Upper lobe of left lung (tissue), 6 donors: ENCODE data around the gene DYDC1. TPM values are rescaled to one million over a fixed set of nuclear protein-coding genes. Genes with fewer than 3 reads are reported as not detected.

Experiments
- ATAC-seq, 2 donors: fragments of 200-7000 bp; cut with Tn5 transposase; one replicate each; pipeline ENCODE4 v1.9.1; 2022; ENCODE audit warnings: mild to moderate bottlenecking in 2 of 2, moderate library complexity in 2 of 2; ENCODE audit not compliant: low FRiP score in 2 of 2
- DNase-seq, 2 donors: peaks; one replicate each; pipeline ENCODE4 v3.0.0-alpha.2; 2019 to 2020
- H3K27ac ChIP-seq, 4 donors: fragments of 200-600 bp; sonication (generic); one replicate each; pipeline ENCODE4 v1.5.1; 2016 to 2019
- H3K27me3 ChIP-seq, 4 donors: fragments of 200-600 bp; sonication (generic); one replicate each; pipeline ENCODE4 v1.5.1; 2017 to 2019
- H3K36me3 ChIP-seq, 4 donors: fragments of 200-600 bp; sonication (generic); one replicate each; pipeline ENCODE4 v1.5.1; 2016 to 2019
- H3K4me1 ChIP-seq, 4 donors: fragments of 200-600 bp; sonication (generic); one replicate each; pipeline ENCODE4 v1.5.1; 2018 to 2019
- H3K4me3 ChIP-seq, 4 donors: fragments of 200-600 bp; sonication (generic); one replicate each; pipeline ENCODE4 v1.5.1; 2017 to 2019; ENCODE audit warnings: mild to moderate bottlenecking in 2 of 4, moderate library complexity in 1 of 4
- H3K9me3 ChIP-seq, 4 donors: fragments of 200-600 bp; sonication (generic); one replicate each; pipeline ENCODE4 v1.5.1; 2018 to 2019
- CTCF ChIP-seq, 6 experiments: fragments of 450-650 bp in 4 of 6; fragments of 200-600 bp in 2 of 6; sonication (generic) in 2 of 6; IDR thresholded peaks; one replicate each; pipeline ENCODE4 v1.5.1; 2016 to 2019; ENCODE audit warnings: antibody characterized with exemption in 6 of 6
- EP300 ChIP-seq, 4 donors: sonication (generic); formaldehyde crosslinking; IDR thresholded peaks; one replicate each; pipeline ENCODE4 v1.5.1; 2017; ENCODE audit warnings: antibody characterized with exemption in 4 of 4, control low read depth in 2 of 4
- POLR2A ChIP-seq, 4 donors: fragments of 450-650 bp; IDR thresholded peaks; one replicate each; pipeline ENCODE4 v1.5.1; 2016 to 2017; ENCODE audit warnings: antibody characterized with exemption in 4 of 4, mild to moderate bottlenecking in 2 of 4
- POLR2AphosphoS5 ChIP-seq, 2 donors: sonication (generic); formaldehyde crosslinking; IDR thresholded peaks; one replicate each; pipeline ENCODE4 v1.5.1; 2017; ENCODE audit warnings: antibody characterized with exemption in 2 of 2
- WGBS, 2 donors: methylation state at CpG; one replicate each; pipeline ENCODE4 v1.1.5; 2017 to 2018; 5-methylcytosine and 5-hydroxymethylcytosine counted together
- total RNA-seq, 6 donors: library from RNA; depleted of rRNA in 4 of 6; stranded (reverse); fragments of >200 nt in 4 of 6; gene quantifications; one replicate each; pipeline versions ENCODE4 v1.1.0 to v1.2.1, GENCODE V29; 2016 to 2021
- donor health status: DM: no; HTN: no; CAD: no; lungs with moderate emphysema.
- donor health status: DM: no; HTN: yes; CAD: no; lungs with severe emphysema.

Gene DYDC1
- total RNA-seq, 6 donors from 2014 or later = 0.71 to 8.7 TPM; not detected in 4

- no peak for TF ChIP-seq CTCF (IDR thresholded peaks at IDR 0.05)
- TF ChIP-seq POLR2A (IDR thresholded peaks at IDR 0.05) = no peak
- TF ChIP-seq EP300 (IDR thresholded peaks at IDR 0.05) = no peak
- TF ChIP-seq POLR2AphosphoS5 (IDR thresholded peaks at IDR 0.05) = no peak
- Histone ChIP-seq H3K4me3 (no peak overlapping the region), H3K9me3 (no peaks in the 10 kb centered on the region), H3K36me3 (no peaks in the 10 kb centered on the region), H3K27me3 (no peaks in the 10 kb centered on the region), H3K27ac (no peak overlapping the region), H3K4me1 (peaks cover 0 to 3% (median 1%) of the 10 kb centered on the region in 4 donors)
- no peak for DNase-seq
- WGBS, 2 donors = 84 to 90% methylated on average over 4 of the region's 4 CpGs
- ATAC-seq = no peak
Observed at GRCh38 chr10:80380185-80380584, 23.6 kb upstream of the DYDC1 start.

GRCh38 chr10:80379701-80380100 lies 23.1 kb upstream of the DYDC1 start:
- TF ChIP-seq POLR2A (IDR thresholded peaks at IDR 0.05) (no peak), CTCF (IDR thresholded peaks at IDR 0.05) (no peak), POLR2AphosphoS5 (IDR thresholded peaks at IDR 0.05) (no peak), EP300 (IDR thresholded peaks at IDR 0.05) (no peak)
- no peaks in the 10 kb centered on the region for H3K9me3 ChIP-seq
- peaks cover 0 to 3% (median 1%) of the 10 kb centered on the region in 4 donors for H3K4me1 ChIP-seq
- ATAC-seq = no peak
- no peaks in the 10 kb centered on the region for H3K27me3 ChIP-seq
- H3K4me3 ChIP-seq = no peak overlapping the region
- WGBS, 2 donors = 29 to 81% methylated on average over 3 of the region's 3 CpGs
- DNase-seq = no peak
- H3K36me3 ChIP-seq = no peaks in the 10 kb centered on the region
- H3K27ac ChIP-seq = no peak overlapping the region

- Histone ChIP-seq H3K9me3 (peaks cover 0 to 5% (median 0%) of the 10 kb centered on the region in 4 donors), H3K4me3 (no peak overlapping the region), H3K36me3 (no peaks in the 10 kb centered on the region), H3K27me3 (no peaks in the 10 kb centered on the region), H3K27ac (no peak overlapping the region), H3K4me1 (peaks cover 0 to 3% (median 0%) of the 10 kb centered on the region in 4 donors)
- DNase-seq (no peak), ATAC-seq (peak in 1 of 2 donors; percentile 14)
- WGBS, 2 donors = 75% methylated on average over 2 of the region's 2 CpGs
- TF ChIP-seq CTCF (IDR thresholded peaks at IDR 0.05) (no peak), EP300 (IDR thresholded peaks at IDR 0.05) (no peak), POLR2AphosphoS5 (IDR thresholded peaks at IDR 0.05) (no peak), POLR2A (IDR thresholded peaks at IDR 0.05) (no peak)
Observed at GRCh38 chr10:80373502-80373901, 16.9 kb upstream of the DYDC1 start.

GRCh38 chr10:80372675-80373074 lies 16.1 kb upstream of the DYDC1 start:
- DNase-seq (no peak), ATAC-seq (no peak)
- no peaks in the 10 kb centered on the region for H3K36me3 ChIP-seq
- 85 to 86% methylated on average over 5 of the region's 5 CpGs for WGBS, 2 donors
- no peak overlapping the region for H3K4me3 ChIP-seq
- TF ChIP-seq EP300 (IDR thresholded peaks at IDR 0.05) (no peak), POLR2AphosphoS5 (IDR thresholded peaks at IDR 0.05) (no peak), POLR2A (IDR thresholded peaks at IDR 0.05) (no peak), CTCF (IDR thresholded peaks at IDR 0.05) (no peak)
- no peaks in the 10 kb centered on the region for H3K4me1 ChIP-seq
- H3K27ac ChIP-seq = no peak overlapping the region
- H3K27me3 ChIP-seq = no peaks in the 10 kb centered on the region
- H3K9me3 ChIP-seq = peaks cover 0 to 10% (median 4%) of the 10 kb centered on the region in 4 donors

GRCh38 chr10:80371467-80371866 lies 14.9 kb upstream of the DYDC1 start:
- no peak for TF ChIP-seq CTCF (IDR thresholded peaks at IDR 0.05)
- no peak overlapping the region for H3K27ac ChIP-seq
- ATAC-seq = no peak
- H3K36me3 ChIP-seq = no peaks in the 10 kb centered on the region
- H3K4me1 ChIP-seq = no peaks in the 10 kb centered on the region
- H3K9me3 ChIP-seq = peaks cover 5 to 22% (median 12%) of the 10 kb centered on the region in 4 donors
- 73 to 74% methylated on average over 6 of the region's 6 CpGs for WGBS, 2 donors
- no peaks in the 10 kb centered on the region for H3K27me3 ChIP-seq
- no peak for DNase-seq
- no peak overlapping the region for H3K4me3 ChIP-seq
